ENCODE results near the gene NSF.
"Not testable (repeated sequence)": the region's sequence is repeated elsewhere in the genome, so short reads cannot be mapped to it uniquely, and the experiment has no call there.

Gene NSF

DNA sequence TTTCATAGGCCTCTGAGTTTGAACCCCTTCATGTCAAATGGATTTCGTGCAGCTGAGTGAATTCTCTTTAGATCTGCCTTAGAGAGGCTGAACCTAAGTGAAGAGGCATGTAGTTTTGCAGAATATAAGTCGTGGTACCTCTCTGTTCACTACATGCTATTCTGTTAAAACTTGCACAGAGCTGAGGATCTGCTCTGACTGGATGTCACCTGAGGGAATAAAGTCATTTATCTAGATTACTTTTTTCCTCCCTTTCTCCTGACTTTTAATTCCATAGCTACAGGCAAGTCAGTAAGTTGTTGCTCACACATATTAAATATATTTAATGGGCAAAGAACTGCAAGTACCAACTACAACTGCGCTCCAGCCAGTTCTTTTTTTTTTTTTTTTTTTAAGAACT, 163.3 kb downstream of the NSF start:
- Mint-ChIP-seq H3K4me1 (peaks cover 4% of the 10 kb centered on the region), H3K27ac (no peak overlapping the region), H3K4me3 (no peak overlapping the region), H3K9me3 (no peaks in the 10 kb centered on the region), H3K36me3 (peaks cover 43% of the 10 kb centered on the region), H3K27me3 (no peaks in the 10 kb centered on the region)
- no peak for ATAC-seq

DNA sequence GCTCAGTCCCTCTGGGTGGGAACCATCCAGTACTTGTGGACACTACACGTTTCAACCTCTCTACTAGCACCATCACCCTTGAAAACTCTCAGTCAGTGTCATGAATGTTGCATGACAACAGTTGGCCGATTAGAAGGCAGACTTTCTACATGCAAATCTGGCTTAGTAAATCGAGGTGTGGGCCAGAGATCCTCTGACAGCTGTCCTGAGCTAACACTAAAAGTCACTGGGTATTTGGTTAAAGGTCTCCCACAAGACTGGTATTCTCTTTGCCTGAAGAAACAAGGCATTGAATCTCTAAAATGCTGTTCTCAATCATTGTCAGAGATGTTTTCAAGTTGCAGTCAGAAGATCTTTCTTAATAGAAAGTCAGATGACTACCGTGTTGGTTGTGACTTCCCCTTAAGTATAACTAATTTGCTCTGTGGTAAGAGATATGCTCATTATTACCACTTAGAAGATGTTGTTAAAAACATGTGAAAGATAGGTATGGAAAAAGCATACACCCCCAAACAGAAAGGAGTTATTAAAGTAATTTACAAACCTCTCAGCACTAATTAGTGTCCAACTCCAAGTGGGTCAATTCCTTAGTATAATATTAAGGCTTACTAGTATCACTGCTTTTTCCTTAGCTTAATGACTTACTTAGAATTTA, 165.7 kb downstream of the NSF start:
- Mint-ChIP-seq H3K4me3 (no peak overlapping the region), H3K4me1 (no peaks in the 10 kb centered on the region), H3K9me3 (no peaks in the 10 kb centered on the region), H3K36me3 (peaks cover 47% of the 10 kb centered on the region), H3K27me3 (no peaks in the 10 kb centered on the region), H3K27ac (no peak overlapping the region)
- no peak for ATAC-seq

DNA sequence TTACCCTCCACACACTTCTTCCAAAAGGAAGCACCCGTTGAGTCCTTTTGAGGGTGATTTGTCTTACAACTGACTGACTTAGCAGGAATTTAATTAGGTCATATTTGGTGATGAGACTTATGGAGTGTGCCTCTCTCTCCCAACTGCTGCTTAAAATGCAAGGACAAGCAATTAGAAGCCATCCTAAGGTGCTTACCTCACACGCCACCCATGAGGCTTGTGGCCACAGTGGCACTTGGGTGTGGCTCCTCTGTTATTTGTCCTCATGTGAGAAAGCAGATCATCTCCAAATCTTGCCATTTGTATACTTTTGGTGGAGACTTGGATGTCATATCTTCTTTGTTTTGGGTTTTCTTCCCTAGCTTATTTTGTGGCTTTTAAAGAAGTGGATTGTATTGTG, 166.4 kb downstream of the NSF start:
- H3K27ac Mint-ChIP-seq: no peak overlapping the region
- H3K9me3 Mint-ChIP-seq: no peaks in the 10 kb centered on the region
- no peaks in the 10 kb centered on the region for H3K27me3 Mint-ChIP-seq
- no peak for ATAC-seq
- H3K36me3 Mint-ChIP-seq: peaks cover 47% of the 10 kb centered on the region
- H3K4me1 Mint-ChIP-seq: no peaks in the 10 kb centered on the region
- no peak overlapping the region for H3K4me3 Mint-ChIP-seq

DNA sequence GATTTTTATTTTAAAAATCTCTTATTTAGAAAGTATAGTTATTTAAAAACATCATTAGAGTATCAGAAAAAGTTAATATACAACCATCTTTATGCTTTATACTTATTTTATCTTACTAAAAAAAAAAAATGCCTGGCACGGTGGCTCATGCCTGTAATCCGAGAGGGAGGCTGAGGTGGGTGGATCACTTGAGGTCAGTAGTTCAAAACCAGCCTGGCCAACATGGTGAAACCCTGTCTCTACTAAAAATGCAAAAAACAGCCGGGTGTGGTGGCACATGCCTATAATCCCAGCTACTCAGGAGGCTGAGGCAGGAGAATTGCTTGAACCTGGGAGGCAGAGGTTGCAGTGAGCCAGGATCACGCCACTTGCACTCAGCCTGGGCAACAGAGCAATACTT, 167.1 kb downstream of the NSF start:
- not testable (repeated sequence) for ATAC-seq, H3K27ac Mint-ChIP-seq, H3K27me3 Mint-ChIP-seq, H3K9me3 Mint-ChIP-seq, H3K4me1 Mint-ChIP-seq, H3K4me3 Mint-ChIP-seq
- H3K36me3 Mint-ChIP-seq: peaks cover 47% of the 10 kb centered on the region

DNA sequence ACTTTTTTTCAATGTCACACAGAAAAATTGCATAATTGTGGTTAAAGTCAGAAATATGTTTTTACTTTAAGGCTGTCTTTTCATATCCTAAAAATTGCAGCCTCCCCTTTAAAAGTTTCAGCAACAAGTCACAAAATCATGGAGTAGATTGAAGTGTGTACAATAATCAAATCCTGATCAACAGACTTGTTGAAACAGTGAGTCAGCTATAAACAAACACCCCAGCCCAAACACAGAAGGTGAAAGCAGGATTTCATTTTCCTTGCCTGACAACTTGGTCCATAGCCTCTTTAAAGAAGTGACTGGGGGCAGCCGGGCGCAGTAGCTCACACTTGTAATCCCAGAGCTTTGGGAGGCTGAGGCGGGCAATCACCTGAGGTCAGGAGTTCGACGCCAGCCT, 168.1 kb downstream of the NSF start:
- H3K9me3 Mint-ChIP-seq: no peaks in the 10 kb centered on the region
- ATAC-seq: no peak
- H3K27ac Mint-ChIP-seq: no peak overlapping the region
- no peaks in the 10 kb centered on the region for H3K27me3 Mint-ChIP-seq
- H3K4me3 Mint-ChIP-seq: no peak overlapping the region
- no peaks in the 10 kb centered on the region for H3K4me1 Mint-ChIP-seq
- peaks cover 47% of the 10 kb centered on the region for H3K36me3 Mint-ChIP-seq

DNA sequence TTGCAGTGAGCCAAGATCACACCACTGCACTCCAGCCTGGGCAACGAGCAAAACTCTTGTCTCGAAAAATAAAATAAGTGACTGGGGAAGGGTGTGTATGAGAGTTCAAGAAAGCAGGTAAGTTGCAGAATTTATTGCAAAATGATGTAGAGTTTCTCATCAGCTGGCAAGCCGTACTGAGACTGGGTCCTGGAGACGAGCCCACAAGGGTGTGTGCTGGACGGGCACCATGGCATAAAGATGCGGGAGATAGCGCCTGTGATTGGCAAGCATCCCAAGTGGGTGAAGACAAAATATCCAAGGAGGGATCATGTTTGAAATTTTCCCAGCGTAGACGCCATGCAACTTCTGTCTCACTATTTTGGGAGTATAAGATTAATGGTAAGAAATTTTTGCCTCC, 168.7 kb downstream of the NSF start:
- H3K4me1 Mint-ChIP-seq: no peaks in the 10 kb centered on the region
- no peak for ATAC-seq
- H3K9me3 Mint-ChIP-seq: no peaks in the 10 kb centered on the region
- H3K27me3 Mint-ChIP-seq: no peaks in the 10 kb centered on the region
- H3K36me3 Mint-ChIP-seq: peaks cover 42% of the 10 kb centered on the region
- H3K4me3 Mint-ChIP-seq: no peak overlapping the region
- H3K27ac Mint-ChIP-seq: no peak overlapping the region

DNA sequence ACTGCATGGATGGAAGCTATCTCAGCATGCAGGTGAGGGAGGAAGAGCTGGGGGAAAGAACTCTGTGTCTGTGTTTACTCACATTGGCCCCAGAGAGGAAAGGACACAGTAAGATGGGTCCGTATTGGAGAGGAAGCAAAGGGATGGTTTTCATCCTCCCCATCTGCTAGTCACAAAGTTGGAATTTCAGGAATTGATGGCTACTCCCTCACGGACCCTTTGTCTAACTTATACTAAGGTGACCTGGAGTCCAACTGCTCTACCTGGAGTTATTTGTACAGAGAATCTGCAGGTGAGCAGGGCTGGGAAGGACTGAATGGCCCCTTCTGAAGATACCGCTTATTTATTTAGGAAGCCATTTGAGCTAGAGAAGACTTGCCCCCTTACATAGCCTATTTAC, 172.9 kb downstream of the NSF start:
- Mint-ChIP-seq H3K36me3 (peaks cover 11% of the 10 kb centered on the region), H3K4me3 (no peak overlapping the region), H3K9me3 (no peaks in the 10 kb centered on the region), H3K4me1 (no peaks in the 10 kb centered on the region), H3K27ac (no peak overlapping the region), H3K27me3 (no peaks in the 10 kb centered on the region)
- no peak for ATAC-seq

DNA sequence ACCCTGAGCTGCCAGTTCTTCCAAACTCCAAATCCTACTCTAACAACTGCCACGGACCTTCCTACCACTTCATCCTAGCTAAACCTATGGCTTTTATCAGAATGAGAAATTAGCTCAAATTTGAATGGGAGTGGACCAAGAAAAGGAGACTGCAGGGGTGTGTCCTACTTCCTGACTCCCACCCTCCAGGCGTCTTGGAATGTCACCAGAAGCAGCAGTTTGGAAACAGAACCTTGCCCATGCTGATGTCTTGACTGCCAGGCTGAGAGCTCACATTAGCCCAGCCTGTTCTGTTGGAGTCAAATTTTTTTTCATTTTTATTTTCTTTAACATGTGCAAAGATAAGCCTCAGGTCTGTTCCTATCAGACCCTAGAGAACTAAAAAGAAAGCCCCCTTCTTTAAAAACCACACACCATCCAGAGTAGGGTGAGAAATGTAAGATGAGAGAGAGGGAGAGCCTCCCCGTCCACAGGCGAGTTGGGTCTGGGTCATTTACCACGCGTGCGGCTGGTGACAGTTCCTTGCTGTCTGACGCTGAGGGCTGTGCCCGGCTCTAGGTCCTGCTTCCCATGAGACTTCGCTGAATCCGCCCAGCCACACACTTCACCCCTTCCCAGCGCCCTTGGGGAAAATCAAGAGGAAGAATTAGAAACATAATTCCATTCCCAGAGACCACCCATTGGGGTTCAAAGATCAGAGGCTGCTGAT, 173.7 kb downstream of the NSF start:
- Mint-ChIP-seq H3K4me3 (no peak overlapping the region), H3K36me3 (peaks cover 8% of the 10 kb centered on the region), H3K4me1 (no peaks in the 10 kb centered on the region), H3K27me3 (no peaks in the 10 kb centered on the region), H3K9me3 (no peaks in the 10 kb centered on the region), H3K27ac (no peak overlapping the region)
- ATAC-seq: no peak

DNA sequence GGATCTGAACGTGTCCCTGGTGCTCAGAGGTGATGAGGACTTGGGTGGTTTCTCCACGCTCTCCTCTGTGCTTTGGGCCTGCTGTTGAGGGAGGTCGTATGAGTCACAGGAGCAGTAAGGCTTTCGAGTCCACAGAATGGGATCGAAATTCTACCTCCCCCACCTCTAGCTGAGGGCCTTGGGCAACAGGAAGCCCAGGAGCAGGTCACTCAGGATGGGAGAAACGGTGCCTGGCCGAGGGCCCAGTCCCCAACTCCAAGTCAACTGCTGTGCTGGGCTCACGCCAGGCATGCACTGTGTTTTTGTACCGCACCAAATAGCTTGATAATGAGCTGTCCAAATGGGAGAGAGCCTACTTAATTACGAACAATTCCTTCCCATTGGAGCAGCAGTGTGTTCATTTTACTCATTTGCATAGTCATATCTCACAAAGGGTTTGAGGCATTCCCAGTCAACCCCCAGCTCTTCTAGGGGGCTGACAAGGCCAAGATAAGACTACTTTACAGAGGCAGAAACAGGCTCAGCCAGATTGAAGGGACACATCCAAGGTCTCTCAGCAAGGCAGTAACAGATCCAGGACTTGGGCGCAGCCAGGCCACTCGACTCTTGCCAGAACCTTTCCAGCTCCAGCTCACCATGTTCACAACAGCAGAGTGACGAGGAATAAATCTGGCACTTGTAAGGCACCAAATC, 174.4 kb downstream of the NSF start:
- no peaks in the 10 kb centered on the region for H3K27me3 Mint-ChIP-seq
- H3K4me3 Mint-ChIP-seq: no peak overlapping the region
- no peak for ATAC-seq
- no peaks in the 10 kb centered on the region for H3K9me3 Mint-ChIP-seq
- H3K4me1 Mint-ChIP-seq: peaks cover under 1% of the 10 kb centered on the region
- H3K27ac Mint-ChIP-seq: no peak overlapping the region
- H3K36me3 Mint-ChIP-seq: peaks cover under 1% of the 10 kb centered on the region

DNA sequence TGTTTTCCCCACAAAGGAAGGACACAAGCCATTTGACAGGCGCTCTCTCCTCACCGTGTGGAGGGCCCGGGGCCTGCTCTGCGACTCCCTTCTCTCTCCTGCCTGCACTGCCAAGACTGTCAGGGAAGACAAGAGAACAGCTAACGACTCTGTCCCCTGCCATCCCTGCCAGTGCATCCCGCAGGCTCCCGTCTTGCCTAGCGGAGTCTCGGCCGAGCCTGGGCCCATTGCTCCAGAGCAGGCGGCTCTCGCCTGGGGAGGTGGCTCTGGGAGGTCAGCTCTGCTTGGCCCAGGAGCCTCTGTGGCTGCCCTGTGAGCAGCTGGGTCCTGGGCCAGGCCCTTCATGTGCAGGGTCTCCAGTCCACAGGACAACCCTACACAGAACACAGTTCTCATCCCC, 175.0 kb downstream of the NSF start:
- Mint-ChIP-seq H3K36me3 (no peaks in the 10 kb centered on the region), H3K4me3 (no peak overlapping the region), H3K27me3 (no peaks in the 10 kb centered on the region), H3K4me1 (peaks cover 6% of the 10 kb centered on the region), H3K27ac (no peak overlapping the region), H3K9me3 (no peaks in the 10 kb centered on the region)
- ATAC-seq: no peak

DNA sequence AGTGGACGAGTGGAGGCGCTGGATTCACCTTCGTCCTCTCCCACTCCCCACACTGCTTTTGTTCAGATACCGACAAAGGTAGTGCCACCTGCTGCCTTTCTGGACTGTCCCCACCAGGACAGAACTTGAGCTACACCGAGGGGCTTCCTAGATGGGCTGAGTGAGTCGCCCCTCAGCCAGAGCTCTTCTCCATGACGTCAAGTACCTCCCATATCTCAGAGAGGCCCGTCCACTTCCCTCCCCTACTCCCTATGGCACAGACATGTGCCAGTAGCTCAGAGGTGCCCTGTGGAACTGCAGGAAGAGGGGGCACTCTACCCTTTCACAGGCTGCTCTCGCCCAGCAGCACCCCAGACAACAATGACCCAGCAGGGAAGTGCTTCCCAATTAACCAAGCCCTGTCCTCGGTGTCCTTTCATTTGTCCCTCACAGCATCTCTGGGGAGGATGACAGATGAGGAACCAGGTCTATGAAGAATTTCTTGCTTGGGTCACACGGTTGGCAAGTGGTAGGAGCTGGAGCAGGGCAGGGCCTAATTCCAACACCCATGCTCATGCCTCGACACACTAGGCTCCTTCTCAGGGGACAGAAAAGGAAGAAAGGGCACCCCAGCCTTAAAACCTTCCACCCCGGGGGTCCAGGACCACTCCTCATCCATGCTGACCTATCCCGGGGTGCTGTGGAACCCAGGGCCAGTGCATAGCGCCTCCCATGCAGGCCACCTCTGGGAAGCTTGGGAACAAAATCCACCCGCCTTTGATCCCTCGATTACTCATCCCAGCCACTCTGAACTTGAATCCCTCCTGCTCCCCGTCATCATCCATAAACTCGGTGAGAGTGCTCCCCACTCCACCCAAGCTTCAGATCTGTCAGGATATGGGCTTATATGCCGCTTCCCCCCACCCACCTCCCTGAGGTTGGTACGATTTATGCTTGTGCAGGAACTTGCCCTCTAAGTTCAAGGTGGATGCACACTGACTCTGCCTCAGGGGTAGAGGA, 176.3 kb downstream of the NSF start:
- Mint-ChIP-seq H3K4me3 (no peak overlapping the region), H3K27me3 (no peaks in the 10 kb centered on the region), H3K27ac (no peak overlapping the region), H3K4me1 (peaks cover 11% of the 10 kb centered on the region), H3K9me3 (no peaks in the 10 kb centered on the region), H3K36me3 (no peaks in the 10 kb centered on the region)
- no peak for ATAC-seq

DNA sequence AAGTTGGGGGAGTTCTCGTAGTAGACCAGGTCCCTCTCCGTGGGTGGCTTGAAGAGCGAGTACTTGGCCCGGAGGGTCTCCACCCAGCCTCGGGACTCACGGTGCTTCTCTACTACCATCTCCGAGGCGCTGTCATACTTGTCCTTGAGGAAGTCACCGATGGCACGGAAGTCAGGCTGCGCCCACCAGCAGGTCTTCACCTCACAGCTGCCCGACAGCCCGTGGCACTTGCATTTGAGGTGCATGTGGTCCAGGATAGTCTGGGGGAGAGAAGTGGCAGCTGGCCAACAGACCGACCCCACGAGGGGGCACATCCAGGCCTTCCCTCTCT, 178.0 kb downstream of the NSF start:
- no peaks in the 10 kb centered on the region for H3K9me3 Mint-ChIP-seq
- ATAC-seq: no peak

DNA sequence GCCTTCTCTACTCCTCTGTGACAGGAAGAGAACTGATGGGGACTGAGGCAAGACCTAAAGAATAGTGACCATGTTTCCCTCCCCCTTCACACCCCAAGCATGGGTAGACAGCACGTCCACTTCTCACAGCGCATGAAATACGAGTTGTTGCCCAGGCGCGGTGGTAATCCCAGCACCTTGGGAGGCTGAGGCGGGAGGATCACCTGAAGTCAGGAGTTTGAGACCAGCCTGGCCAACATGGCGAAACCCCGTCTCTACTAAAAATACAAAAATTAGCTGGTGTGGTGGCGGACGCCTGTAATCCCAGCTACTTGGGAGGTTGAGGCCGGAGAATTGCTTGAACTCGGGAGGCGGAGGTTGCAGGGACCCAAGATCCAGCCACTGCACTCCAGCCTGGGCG, 178.4 kb downstream of the NSF start:
- H3K36me3 Mint-ChIP-seq, H3K27ac Mint-ChIP-seq, H3K27me3 Mint-ChIP-seq, ATAC-seq, H3K9me3 Mint-ChIP-seq: not testable (repeated sequence)
- Mint-ChIP-seq H3K4me3 (peak overlapping the region; percentile 7), H3K4me1 (peaks cover 23% of the 10 kb centered on the region)

More for the DNA sequence above, 178.0 kb downstream of the NSF start:
- Mint-ChIP-seq H3K4me3 (no peak overlapping the region), H3K27ac (no peak overlapping the region), H3K27me3 (no peaks in the 10 kb centered on the region), H3K4me1 (peaks cover 23% of the 10 kb centered on the region), H3K36me3 (no peaks in the 10 kb centered on the region)

DNA sequence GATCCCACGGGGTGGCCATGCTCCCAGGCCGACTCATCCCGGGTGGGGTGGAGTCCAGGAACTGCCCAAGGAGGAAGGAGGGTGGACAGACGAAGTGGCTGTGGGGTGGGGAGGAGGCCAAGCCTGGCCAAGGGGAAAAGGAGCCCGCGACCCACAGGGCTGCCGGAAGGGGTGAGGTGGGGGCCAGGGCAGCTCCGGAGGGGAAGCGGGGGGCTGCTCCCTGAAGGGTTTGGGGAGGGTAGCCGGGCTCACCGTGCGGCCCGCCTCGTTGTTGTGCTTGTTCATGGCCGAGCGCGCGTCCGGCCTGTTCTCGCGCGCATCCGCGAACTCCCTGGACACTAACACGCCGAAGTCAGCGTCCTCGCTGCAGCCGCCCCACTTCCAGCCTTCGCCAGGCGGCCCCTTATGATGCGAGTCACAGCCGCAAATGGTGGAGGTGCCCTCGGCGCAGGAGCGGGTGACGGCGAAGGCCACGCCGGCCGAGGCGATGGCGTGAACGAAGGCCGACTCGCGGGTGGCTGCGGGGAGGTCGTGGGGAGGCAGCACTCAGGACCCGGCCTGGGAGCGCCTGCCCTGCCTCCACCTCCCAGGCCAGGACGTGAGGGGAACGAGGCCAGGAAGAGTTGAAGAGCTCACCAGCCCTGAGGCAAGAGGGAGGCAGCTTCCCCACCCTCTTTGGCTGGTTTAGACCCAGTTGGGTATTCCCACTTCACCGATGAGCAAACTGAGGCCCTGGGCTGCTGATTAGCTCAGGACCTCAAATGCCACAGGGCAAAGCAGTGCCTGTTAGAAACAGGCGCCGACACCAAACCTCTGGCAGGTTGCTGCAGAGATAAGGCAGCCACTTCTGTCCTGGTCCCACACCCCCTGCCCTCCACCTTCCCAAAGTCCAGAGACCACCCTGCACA, 179.3 kb downstream of the NSF start:
- peaks cover 23% of the 10 kb centered on the region for H3K4me1 Mint-ChIP-seq
- peak overlapping the region; percentile 66 for H3K4me3 Mint-ChIP-seq
- no peak overlapping the region for H3K27ac Mint-ChIP-seq
- no peaks in the 10 kb centered on the region for H3K27me3 Mint-ChIP-seq
- no peak for ATAC-seq
- H3K9me3 Mint-ChIP-seq: no peaks in the 10 kb centered on the region
- H3K36me3 Mint-ChIP-seq: no peaks in the 10 kb centered on the region

Measured in stimulated activated memory B cell treated with anti-CD40 and anti-IgM and Interleukin-4, amounts not matched to agents 10 μg/mL and 1 μg/mL and 100 μg/mL, for 72 hours (primary cell).